Measurements from ENCODE around the gene TSFM. TPM values are rescaled to one million over a fixed set of nuclear protein-coding genes. Genes with fewer than 3 reads are reported as not detected.

TSFM gene
- total and polyA plus RNA-seq, 2 of the 13 experiments (the other 11 are each of a cell fraction or from before 2014, with no cell fraction given), result 29.8 to 68.3 TPM

DNA sequence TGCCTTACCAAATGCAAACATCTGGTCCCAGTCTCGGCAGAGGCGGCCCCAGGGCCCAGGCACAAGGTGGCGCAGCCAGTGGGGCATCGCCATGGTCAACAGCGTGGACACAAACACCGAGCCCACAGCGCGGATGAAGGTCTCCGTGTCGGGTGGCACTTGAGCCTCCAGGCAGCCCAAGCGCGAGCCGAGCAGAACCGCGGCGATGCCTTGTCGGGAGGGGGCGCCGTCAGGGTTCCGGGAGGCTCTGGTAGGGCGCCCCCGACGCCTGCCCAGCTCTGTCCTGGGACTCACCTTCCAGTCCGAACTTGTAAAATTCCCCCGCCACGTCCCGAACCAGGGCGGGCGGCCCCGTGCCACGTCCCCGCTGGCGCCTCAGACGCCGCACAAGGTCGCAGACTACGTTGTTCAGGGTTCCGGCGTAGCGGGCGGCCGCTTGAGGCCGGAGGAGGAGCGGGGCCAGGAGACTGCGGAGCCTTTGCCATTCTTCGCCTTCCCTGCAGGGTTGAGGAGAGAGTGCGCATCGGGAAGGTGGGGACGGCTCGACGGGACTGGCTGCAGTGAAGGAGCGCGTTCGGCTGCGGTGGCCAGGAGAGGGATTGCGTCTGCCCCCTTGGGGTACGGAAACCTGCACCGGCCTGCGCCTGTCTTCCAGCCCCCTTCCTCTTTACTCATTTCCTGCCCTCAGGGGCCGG, 17.4 kb upstream of the TSFM start:
- peak; percentile 40 for DNase-seq (ENCODE audit: low spot score)
- TF ChIP-seq, protein P1, sequence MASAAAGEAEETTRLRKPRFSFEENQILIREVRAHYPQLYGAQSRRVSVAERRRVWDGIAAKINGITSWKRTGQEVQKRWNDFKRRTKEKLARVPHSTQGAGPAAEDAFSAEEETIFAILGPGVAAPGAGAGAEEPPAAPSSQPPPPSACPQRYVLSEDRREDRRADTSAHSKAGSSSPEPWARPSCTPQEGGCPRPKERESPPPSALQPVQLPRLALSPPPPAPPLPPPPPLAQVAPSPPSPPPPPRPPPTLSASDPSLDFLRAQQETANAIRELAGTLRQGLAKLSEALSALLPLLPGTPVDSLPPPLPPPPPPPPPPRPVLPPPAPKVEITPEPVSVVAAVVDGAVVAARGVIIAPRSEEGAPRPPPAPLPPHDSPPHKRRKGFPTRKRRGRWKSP (CRISPR knock-in tag; IDR thresholded peaks at IDR 0.05), result 0 out of 2 replicates have a peak, but pooled peaks have one; percentile 56
- TF ChIP-seq ZNF556 (CRISPR knock-in tag; IDR thresholded peaks at IDR 0.05; ENCODE audit: borderline replicate concordance) (peak; percentile 45; the same call in 1 of the 2 replicates), CBX5 (CRISPR knock-in tag; IDR thresholded peaks at IDR 0.05; ENCODE audit: borderline replicate concordance) (peak; percentile 58; the same call in 1 of the 2 replicates), ZNF510 (CRISPR knock-in tag; IDR thresholded peaks at IDR 0.05; ENCODE audit: low read depth) (no peak), ZNF484 (CRISPR knock-in tag; IDR thresholded peaks at IDR 0.05; ENCODE audit: borderline replicate concordance, low read depth) (no peak), ZNF331 (CRISPR knock-in tag; IDR thresholded peaks at IDR 0.05) (peak; percentile 28; the same call in 1 of the 2 replicates), ZNF552 (CRISPR knock-in tag; IDR thresholded peaks at IDR 0.05; ENCODE audit: borderline replicate concordance) (0 out of 2 replicates have a peak, but pooled peaks have one; percentile 61), ZNF724P (CRISPR knock-in tag; IDR thresholded peaks at IDR 0.05; ENCODE audit: borderline replicate concordance) (0 out of 2 replicates have a peak, but pooled peaks have one; percentile 17), ARNT2 (CRISPR knock-in tag; IDR thresholded peaks at IDR 0.05; ENCODE audit: low read depth) (0 out of 2 replicates have a peak, but pooled peaks have one; percentile 38), ZBTB20 (CRISPR knock-in tag; IDR thresholded peaks at IDR 0.05; ENCODE audit: borderline replicate concordance, low read depth) (peak; percentile 78; the same call in 1 of the 2 replicates), LCORL (IDR thresholded peaks at IDR 0.05) (no peak), LCORL (CRISPR knock-in tag; IDR thresholded peaks at IDR 0.05) (peak; percentile 71), RFX3 (CRISPR knock-in tag; IDR thresholded peaks at IDR 0.05) (no peak), ZBTB38 (CRISPR knock-in tag; IDR thresholded peaks at IDR 0.05) (no peak; the same call in 1 of the 2 replicates), KDM4B (CRISPR knock-in tag; IDR thresholded peaks at IDR 0.05) (no peak), ZNF891 (CRISPR knock-in tag; IDR thresholded peaks at IDR 0.05) (peak; percentile 78), MZF1 (CRISPR knock-in tag; IDR thresholded peaks at IDR 0.05; ENCODE audit: borderline replicate concordance) (0 out of 2 replicates have a peak, but pooled peaks have one; percentile 27), ZNF777 (CRISPR knock-in tag; IDR thresholded peaks at IDR 0.05) (peak; percentile 98), ZFP36L2 (CRISPR knock-in tag; IDR thresholded peaks at IDR 0.05) (no peak), MED1 (CRISPR knock-in tag; IDR thresholded peaks at IDR 0.05) (0 out of 2 replicates have a peak, but pooled peaks have one; percentile 23), RBFOX2 (IDR thresholded peaks at IDR 0.05; ENCODE audit: low read depth, low read length) (peak; percentile 46), KDM5B (CRISPR knock-in tag; IDR thresholded peaks at IDR 0.05; ENCODE audit: borderline replicate concordance) (peak; percentile 40; the same call in 1 of the 2 replicates)
- TF ChIP-seq, protein P2, sequence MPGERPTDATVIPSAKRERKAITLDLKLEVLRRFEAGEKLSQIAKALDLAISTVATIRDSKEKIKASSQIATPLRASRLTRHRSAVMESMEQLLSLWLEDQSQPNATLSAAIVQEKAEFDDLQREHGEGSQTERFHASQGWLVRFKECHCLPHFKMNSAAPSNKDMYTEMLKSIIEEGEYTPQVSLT (CRISPR knock-in tag; IDR thresholded peaks at IDR 0.05; ENCODE audit: borderline replicate concordance, low read depth), result no peak
- TF ChIP-seq, protein P3, sequence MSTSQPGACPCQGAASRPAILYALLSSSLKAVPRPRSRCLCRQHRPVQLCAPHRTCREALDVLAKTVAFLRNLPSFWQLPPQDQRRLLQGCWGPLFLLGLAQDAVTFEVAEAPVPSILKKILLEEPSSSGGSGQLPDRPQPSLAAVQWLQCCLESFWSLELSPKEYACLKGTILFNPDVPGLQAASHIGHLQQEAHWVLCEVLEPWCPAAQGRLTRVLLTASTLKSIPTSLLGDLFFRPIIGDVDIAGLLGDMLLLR (CRISPR knock-in tag; IDR thresholded peaks at IDR 0.05), result no peak

More for the DNA sequence above, 17.4 kb upstream of the TSFM start:
- ATAC-seq (peak; percentile 85), FAIRE-seq (no peak)
- BruUV-seq (replicated peaks), result no TSS peak
- Histone ChIP-seq H3K27me3 (ENCODE audit: control insufficient read depth in 1 of 2, insufficient read depth in 2 of 2, low read length in 2 of 2) (peaks cover 0 to 6% of the 10 kb centered on the region in 2 experiments; a peak in 1 of 5 replicates), H2AFZ (ENCODE audit: low read length) (peak overlapping the region; percentile 8), H3K9ac (ENCODE audit: insufficient read depth, low read depth, low read length) (peak overlapping the region; percentile 50), H3K36me3 (replicated peaks in 1 of 2; ENCODE audit: control insufficient read depth in 1 of 2, insufficient read depth in 2 of 2, low read length in 2 of 2) (peaks cover 11 to 18% of the 10 kb centered on the region in 2 experiments), H3K79me2 (ENCODE audit: insufficient read depth, low read length) (no peaks in the 10 kb centered on the region), H3K4me3 (replicated peaks in 1 of 3; ENCODE audit: insufficient read depth in 1 of 3, low read depth in 2 of 3, low read length in 3 of 3) (peak overlapping the region; percentile 53 to 78 (median 60)), H3K9me3 (ENCODE audit: low read length) (no peaks in the 10 kb centered on the region), H3K4me2 (ENCODE audit: low read depth, low read length) (peak overlapping the region; percentile 95), H3K27ac (ENCODE audit: extremely low read length, insufficient read depth, low read length) (no peak overlapping the region), H3K4me1 (ENCODE audit: insufficient read depth, low read length) (peaks cover 37% of the 10 kb centered on the region), H4K20me1 (ENCODE audit: insufficient read depth, low read length) (no peaks in the 10 kb centered on the region)
- 11% methylated on average over 29 of the region's 60 CpGs for WGBS (ENCODE audit: low lambda C conversion rate)
- intact Hi-C loops (cut with micrococcal nuclease; ENCODE audit: unreplicated experiment) (no loop called here), in situ Hi-C loops (cut with HindIII; ENCODE audit: extremely low pct_ligation_motif_present, low pct_unique_long_range_greater_than_20kb) (no loop called here)
- CTCF ChIA-PET (ENCODE audit: low intra/inter-chr PET ratio, low total read pairs), result interaction anchor here (1.1 to 1.3 kb wide), 2 partner anchors 8 to 140 kb away, joined by 3 to 4 read pairs; no protein-coding TSS in a partner anchor
- POLR2A ChIA-PET, result interaction anchor here (1.4 kb wide), 1 partner anchor 9 kb away, joined by 9 read pairs; no protein-coding TSS in a partner anchor
